ENCODE data around the gene SMOC1.

The SMOC1 gene

DNA sequence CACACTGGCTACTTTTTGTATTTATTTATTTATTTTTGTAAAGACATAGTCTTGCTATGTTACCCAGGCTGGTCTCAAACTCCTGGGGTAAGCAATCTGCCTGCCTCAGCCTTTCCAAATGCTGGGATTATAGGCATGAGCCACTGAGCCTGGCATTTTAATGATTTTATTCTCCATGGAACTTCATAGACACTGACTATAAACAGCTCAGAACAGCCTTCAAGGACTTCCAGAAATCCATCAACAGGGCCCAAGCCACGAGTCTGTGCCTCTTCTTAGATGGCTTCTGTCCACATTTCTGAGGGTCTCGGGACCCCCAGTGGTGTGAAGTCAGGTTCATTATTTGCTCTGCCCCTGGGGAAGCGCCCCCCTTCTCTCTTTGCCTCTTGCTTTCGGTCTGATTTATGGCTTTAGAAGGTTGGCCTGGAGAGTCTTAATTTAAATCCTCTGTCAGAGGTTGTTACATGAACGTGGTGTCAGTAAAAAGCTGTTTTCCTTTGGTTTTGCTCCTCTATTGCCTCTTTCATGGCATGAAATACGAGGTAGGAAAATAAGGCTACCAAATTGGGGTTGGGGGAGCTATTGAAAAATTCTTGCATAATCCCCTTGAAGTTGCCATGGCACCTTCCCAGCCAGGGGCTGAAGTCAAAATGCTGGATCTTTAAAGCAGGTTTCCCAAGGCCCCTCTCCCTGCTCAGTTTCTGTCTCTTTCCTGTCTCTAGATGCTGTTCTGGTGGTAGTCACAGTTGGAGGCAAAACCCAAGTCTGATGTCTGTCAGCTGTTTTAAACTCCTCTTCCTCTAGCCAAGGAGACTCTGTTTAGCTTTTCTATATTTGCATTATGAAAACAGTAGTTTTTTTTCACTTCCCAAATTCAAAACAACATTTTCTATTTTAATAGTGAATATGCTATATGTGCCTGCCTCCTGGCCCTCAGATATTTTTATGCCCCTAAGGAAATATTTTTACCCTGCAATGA lies 129.4 kb downstream of the SMOC1 start:
- no peak for DNase-seq (ENCODE audit: low read depth in 3 of 3)

- DNase-seq (ENCODE audit: low read depth in 3 of 3): no peak
Measured at GRCh38 chr14:70009961-70010360, 130.7 kb downstream of the SMOC1 start.

- DNase-seq (ENCODE audit: low read depth in 3 of 3): no peak
Measured at GRCh38 chr14:70011098-70011497, 131.9 kb downstream of the SMOC1 start.

DNA sequence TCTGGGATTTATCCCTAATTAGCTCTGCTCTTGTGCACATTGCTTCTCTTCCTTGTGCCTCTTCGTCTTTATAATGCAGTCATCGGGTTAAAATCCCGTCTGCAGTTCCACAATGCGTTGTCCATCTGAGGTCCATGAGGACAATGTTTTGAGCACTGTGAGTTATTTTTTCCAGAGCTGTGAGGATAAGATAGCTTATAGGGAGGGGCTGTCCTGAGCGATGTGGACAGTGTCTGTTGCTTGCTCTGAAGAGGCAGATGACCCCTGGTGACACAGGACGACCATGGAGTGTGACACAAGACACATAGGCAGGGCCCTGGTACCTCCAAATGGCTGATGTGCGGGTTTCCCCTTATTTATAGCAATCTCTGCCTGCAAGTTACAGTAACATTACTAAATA lies 132.5 kb downstream of the SMOC1 start:
- DNase-seq (ENCODE audit: low read depth in 3 of 3): no peak

- DNase-seq (ENCODE audit: low read depth in 3 of 3): peak in 1 of 3 experiments; percentile 37
Measured at GRCh38 chr14:70013271-70013873, 134.2 kb downstream of the SMOC1 start.

GRCh38 chr14:70014406-70015095 lies 135.3 kb downstream of the SMOC1 start:
- DNase-seq (ENCODE audit: low read depth in 3 of 3): no peak

- DNase-seq (ENCODE audit: low read depth in 3 of 3): no peak
Measured at GRCh38 chr14:70018230-70018629, 139.0 kb downstream of the SMOC1 start.

- no peak for DNase-seq (ENCODE audit: low read depth in 3 of 3)
Measured at GRCh38 chr14:70018713-70019211, 139.5 kb downstream of the SMOC1 start.

- DNase-seq (ENCODE audit: low read depth in 3 of 3): no peak
Measured at GRCh38 chr14:70019695-70020094, 140.5 kb downstream of the SMOC1 start.

DNA sequence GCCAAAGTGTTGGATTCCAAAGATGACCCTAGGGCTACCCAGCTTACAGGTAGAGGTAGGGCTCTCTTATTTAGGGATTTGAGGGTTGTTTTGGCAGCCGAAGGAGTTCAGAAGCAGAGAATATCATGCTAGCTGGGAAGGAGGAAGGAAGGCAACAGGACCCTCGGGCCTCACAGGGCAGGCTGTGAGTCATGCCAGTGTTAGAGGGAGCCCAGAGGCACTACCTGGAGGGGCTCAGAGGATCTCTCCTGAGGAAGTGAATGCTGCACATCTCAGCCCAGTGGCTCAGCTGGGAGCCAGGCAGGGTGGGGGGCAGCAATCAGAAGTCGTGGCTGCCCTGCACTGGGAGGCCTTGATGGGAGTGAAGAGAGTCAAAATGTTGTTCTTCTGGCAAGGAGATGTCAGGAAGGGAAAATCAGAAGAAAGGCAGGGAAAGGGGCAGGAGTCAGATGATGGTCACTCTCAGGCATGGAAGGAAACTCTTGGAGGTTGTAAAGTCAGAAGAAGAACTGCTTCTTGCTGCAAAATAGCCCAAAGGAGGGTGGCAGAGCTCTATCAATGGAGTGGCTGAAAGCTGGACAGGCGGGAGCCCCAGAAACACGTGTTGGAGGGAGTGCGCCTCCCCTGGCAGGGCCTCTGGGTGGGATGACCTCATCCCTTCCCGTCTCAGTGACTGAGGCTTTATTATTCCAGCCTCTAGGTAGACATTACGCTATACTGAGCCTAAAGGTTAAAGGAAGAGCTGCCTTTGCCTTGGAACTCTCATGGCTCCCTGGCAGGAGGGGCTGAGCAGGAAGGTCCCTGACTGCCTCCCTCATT lies 141.3 kb downstream of the SMOC1 start:
- DNase-seq (ENCODE audit: low read depth in 3 of 3): no peak

DNA sequence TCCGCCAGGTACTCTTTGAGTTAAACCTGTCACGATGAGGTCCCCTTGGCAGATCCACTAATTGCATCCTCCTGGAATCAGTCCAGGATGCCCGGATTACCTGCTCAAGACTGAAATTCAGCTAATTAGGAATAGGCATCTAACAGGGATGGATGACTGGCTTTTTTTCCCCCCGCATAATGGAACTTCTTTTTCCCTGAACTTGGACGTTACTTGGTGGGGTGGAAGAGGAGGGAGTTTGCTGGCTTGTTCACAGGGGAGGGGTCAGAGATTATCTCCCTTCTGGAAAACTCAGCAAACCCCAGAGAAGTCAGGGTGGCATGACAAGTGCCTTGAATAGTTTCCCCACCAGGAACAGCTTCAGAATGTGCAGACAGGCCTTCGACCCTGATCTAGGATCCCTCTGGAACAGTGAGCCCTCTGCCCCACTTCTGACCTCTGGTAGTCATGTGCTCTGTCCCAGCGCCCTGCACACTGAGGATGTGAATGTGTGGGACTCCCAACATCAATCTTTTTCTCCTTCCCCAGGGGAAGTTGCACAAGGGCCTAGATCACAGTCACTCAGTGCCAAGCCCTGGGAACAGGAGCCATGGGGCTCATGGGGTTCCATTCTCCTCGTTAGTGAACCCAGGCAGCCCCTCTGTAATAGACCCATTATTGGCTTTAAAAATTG lies 142.5 kb downstream of the SMOC1 start:
- DNase-seq (ENCODE audit: low read depth in 3 of 3): no peak

DNA sequence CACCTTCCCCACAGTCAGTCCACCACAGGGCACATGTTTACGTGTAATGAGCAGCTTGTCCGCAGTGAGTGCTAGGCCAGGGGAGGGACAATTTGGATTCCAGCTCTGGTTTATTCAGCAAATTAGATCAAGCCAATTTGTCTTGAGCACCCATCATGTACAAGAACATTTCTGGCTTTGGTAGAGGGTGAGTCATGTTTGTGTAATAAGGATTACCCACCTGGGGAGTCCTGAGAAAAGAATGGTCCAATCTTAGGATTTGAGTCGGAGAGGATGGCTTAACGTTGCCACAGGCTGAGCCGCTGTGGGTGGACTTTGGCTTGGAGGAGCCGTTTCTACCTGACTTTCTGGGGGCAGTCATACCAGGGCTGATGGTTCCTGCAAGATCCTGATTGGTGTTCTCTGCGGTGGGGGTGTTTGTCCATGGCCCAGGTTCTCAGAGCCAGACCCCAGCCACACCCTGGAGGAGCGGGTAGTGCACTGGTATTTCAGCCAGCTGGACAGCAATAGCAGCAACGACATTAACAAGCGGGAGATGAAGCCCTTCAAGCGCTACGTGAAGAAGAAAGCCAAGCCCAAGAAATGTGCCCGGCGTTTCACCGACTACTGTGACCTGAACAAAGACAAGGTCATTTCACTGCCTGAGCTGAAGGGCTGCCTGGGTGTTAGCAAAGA lies 143.7 kb downstream of the SMOC1 start:
- no peak for DNase-seq (ENCODE audit: low read depth in 3 of 3)

DNA sequence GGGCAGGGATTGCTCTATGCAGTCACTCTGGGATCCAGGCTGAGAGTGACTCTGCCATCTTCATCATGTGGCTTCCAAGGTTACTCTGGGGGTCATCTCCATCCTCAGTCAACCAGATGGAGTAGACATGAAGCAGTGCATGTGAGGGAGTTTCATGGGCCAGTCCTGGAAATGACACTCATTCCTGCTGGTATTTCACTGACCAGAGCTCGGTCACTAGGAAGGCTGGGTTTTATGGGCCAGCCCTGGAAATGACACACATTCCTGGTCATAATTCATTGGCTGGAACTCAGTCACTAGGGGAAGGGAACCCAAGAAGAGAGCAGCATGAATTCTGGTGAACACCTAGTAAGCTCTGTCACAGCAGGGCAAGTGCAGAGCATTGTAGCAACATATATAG lies 144.7 kb downstream of the SMOC1 start:
- DNase-seq (ENCODE audit: low read depth in 3 of 3): no peak

GRCh38 chr14:70027785-70028428 lies 148.7 kb downstream of the SMOC1 start:
- DNase-seq (ENCODE audit: low read depth in 3 of 3): peak; percentile 34 to 71 (median 44)

DNA sequence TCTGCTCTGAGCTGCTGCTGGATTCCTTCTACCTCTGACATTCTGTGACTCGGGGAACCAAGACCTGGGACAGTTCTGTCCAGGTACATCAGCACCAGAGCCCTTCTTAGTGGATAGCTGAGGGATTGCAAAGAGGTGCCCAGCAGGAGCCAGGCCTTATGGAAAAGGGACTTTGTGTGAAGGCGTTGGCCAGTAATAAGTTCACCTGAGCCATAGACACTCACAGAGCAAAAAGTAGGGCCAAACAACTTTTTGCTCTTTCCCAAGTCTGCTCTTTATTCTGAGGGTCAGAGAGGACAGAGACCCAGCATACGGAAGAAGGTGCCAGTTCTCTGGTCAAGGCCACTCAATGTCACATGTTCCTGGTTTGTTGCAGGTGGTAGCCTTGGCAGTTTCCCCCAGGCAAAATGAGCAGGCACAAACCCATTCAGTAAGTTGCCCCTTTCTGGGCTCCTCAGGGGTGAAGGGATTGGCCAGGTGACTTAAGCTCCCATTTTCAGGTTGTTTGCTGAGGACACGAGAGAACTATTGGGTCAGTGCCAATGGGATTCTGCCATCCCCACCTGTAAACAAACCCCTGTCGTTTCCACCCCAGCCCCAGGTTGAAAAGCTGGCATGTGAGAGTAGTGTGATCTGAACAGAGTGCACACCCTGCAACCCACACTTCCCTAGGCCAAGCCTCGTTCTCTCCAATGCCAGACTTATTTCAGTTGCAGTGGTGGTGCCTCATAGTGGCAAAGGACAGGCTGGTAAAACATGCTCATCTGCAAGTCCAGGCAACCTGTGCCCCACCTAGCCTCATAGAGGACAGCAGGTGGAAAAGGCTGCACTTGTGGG lies 150.3 kb downstream of the SMOC1 start:
- DNase-seq (ENCODE audit: low read depth in 3 of 3): no peak

- DNase-seq (ENCODE audit: low read depth in 3 of 3): no peak
Measured at GRCh38 chr14:70032016-70032415, 152.8 kb downstream of the SMOC1 start.

GRCh38 chr14:70032447-70032846 lies 153.2 kb downstream of the SMOC1 start:
- no peak for DNase-seq (ENCODE audit: low read depth in 3 of 3)

DNA sequence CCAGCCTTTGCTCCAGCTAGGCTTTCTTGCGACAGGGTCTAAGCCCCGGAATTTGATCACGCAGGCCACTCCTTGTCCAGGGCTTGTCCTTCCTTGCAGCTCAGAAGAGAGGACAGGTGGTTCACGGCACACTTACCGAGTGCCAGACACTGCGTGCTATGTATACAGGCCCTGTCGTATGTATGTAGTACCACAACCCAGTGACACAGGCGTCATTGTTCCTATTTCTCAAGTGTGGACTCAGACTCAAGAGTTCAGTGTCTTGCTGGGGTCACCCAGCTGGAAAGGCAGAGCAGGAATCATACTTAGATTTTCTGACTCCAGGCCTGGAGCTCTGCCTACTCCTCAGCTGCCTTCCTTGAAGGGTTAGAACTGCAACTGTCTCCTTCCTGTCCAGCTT lies 153.9 kb downstream of the SMOC1 start:
- no peak for DNase-seq (ENCODE audit: low read depth in 3 of 3)

GRCh38 chr14:70033561-70033960 lies 154.3 kb downstream of the SMOC1 start:
- no peak for DNase-seq (ENCODE audit: low read depth in 3 of 3)

Data from stimulated activated CD4-positive, alpha-beta T cell treated with anti-CD3 and anti-CD28 coated beads, TNF-alpha, amount 100 ng/mL, for 24 hours (primary cell).